Heart left ventricle (tissue), 13 donors: ENCODE data around the gene PRKCA.

ENCODE experiments used
- CTCF ChIP-seq, 12 donors: fragments of 200-600 bp; sonication (generic) in 4 of 12; IDR thresholded peaks; one replicate each; pipeline versions ENCODE4 v1.5.0 to v1.8.0; 2018 to 2022; ENCODE audit warnings: antibody characterized with exemption in 12 of 12, mild to moderate bottlenecking in 5 of 12
- POLR2A ChIP-seq, 2 donors: fragments of 450-650 bp; IDR thresholded peaks; one replicate each; pipeline ENCODE4 v1.6.1; 2017; ENCODE audit warnings: antibody characterized with exemption in 2 of 2, mild to moderate bottlenecking in 2 of 2, moderate library complexity in 2 of 2
- donor health status: ischemic (EF 13 %, LVEDD 7.1; RV severe dilation, severe dysfunction).
- donor health status: DM: no; HTN: yes; CAD: no.
- donor health status: DM: no; HTN: no; CAD: no.
- donor health status: ischemic (EF 25% LVEDD 6.9; RV normal size, moderate dysfunction).
- donor health status: ischemic (EF 25% LVEDD 5.7; RV mildly dilated, moderate dysfunction).
- donor health status: ischemic (EF 35%, LVEDD 5.7; RV mildly dilated, moderate dysfunction).
- donor health status: nonischemic (EF 11% LVEDD 7.7; RV severe dilation, severe dysfunction).
- donor health status: DM: yes; HTN: yes; CAD: no.
- donor health status: PGD.
- donor health status: ischemic (EF 29% LVEDD 5.4; RV normal size, mild dysfunction).
- donor health status: nonischemic (EF 23%, LVEDD 6.1; RV moderate dilation, normal function).

- no peak for TF ChIP-seq CTCF (IDR thresholded peaks at IDR 0.05)
- TF ChIP-seq POLR2A (IDR thresholded peaks at IDR 0.05), result no peak
Observed at GRCh38 chr17:66474806-66475497, 172.5 kb downstream of the PRKCA start.
